Osteoblast (primary cell): ENCODE measurements around the gene UEVLD. TPM values are rescaled to one million over a fixed set of nuclear protein-coding genes. Genes with fewer than 3 reads are reported as not detected.

Experiments used
- DNase-seq: peaks from one replicate; pipeline ENCODE4 v3.0.0; 2011; ENCODE audit warnings: low spot score, mixed read lengths; ENCODE audit not compliant: insufficient read length; ENCODE audit errors: missing footprints
- H2AFZ ChIP-seq: 2 replicates; pipeline ENCODE4 v1.6.0; 2011; ENCODE audit warnings: mild to moderate bottlenecking, low read length
- H3K27ac ChIP-seq: 2 replicates; pipeline ENCODE4 v1.5.1; 2011; ENCODE audit warnings: mild to moderate bottlenecking, low read depth, low read length, moderate library complexity
- H3K27me3 ChIP-seq: 2 replicates; pipeline ENCODE4 v1.6.0; 2012; ENCODE audit warnings: mild to moderate bottlenecking, control low read depth, inconsistent platforms, low read length, moderate library complexity; ENCODE audit not compliant: insufficient read depth
- H3K36me3 ChIP-seq: 2 replicates; pipeline ENCODE4 v1.5.1; 2011; ENCODE audit warnings: mild to moderate bottlenecking, low read length, control low read depth, moderate library complexity; ENCODE audit not compliant: insufficient read depth
- H3K4me1 ChIP-seq: 2 replicates; pipeline ENCODE4 v1.5.1; 2011; ENCODE audit warnings: mild to moderate bottlenecking, low read length, control low read depth, moderate library complexity; ENCODE audit not compliant: insufficient read depth
- H3K4me2 ChIP-seq: 2 replicates; pipeline ENCODE4 v1.6.0; 2011; ENCODE audit warnings: mild to moderate bottlenecking, low read length; ENCODE audit not compliant: insufficient read depth
- H3K4me3 ChIP-seq: fragments of 200-600 bp; sonication (generic); 3 replicates; pipeline ENCODE4 v1.5.1; 2012; ENCODE audit warnings: mild to moderate bottlenecking, low read length, inconsistent platforms; ENCODE audit not compliant: insufficient read depth
- H3K79me2 ChIP-seq: 2 replicates; pipeline ENCODE4 v1.6.0; 2012; ENCODE audit warnings: mild to moderate bottlenecking, low read length, control low read depth, inconsistent platforms; ENCODE audit not compliant: insufficient read depth
- H3K9me3 ChIP-seq: 2 replicates; pipeline ENCODE4 v1.5.1; 2011; ENCODE audit warnings: low read depth, low read length, control low read depth
- H4K20me1 ChIP-seq: 2 replicates; pipeline ENCODE4 v1.6.0; 2012; ENCODE audit warnings: mild to moderate bottlenecking, low read length, control low read depth; ENCODE audit not compliant: insufficient read depth
- CTCF ChIP-seq: IDR thresholded peaks from 2 replicates; pipeline ENCODE4 v1.5.1; 2011; ENCODE audit warnings: mild to moderate bottlenecking, low read depth, low read length, moderate library complexity; ENCODE audit errors: extremely low read depth
- total RNA-seq: library from RNA; depleted of rRNA; stranded (reverse); fragments of >200 nt; gene quantifications from 2 replicates; pipeline ENCODE4 v1.2.3, GENCODE V29; 2012

Gene UEVLD
- total RNA-seq, 1 donor, result 26.8 TPM

- no peak for TF ChIP-seq CTCF
- Histone ChIP-seq H3K4me2 (peak overlapping the region; percentile 96), H3K9me3 (no peaks in the 10 kb centered on the region), H3K79me2 (peaks cover 63% of the 10 kb centered on the region), H4K20me1 (peaks cover 31% of the 10 kb centered on the region), H3K27me3 (no peaks in the 10 kb centered on the region), H3K36me3 (peaks cover 3% of the 10 kb centered on the region), H2AFZ (no peak overlapping the region), H3K4me1 (peaks cover 15% of the 10 kb centered on the region), H3K4me3 (peak overlapping the region; percentile 96), H3K27ac (peak overlapping the region; percentile 98)
- no peak for DNase-seq
Measured at GRCh38 chr11:18632841-18633240, 44.3 kb upstream of the UEVLD start.

GRCh38 chr11:18624161-18624560 lies 35.6 kb upstream of the UEVLD start:
- Histone ChIP-seq H3K4me2 (no peak overlapping the region), H3K9me3 (no peaks in the 10 kb centered on the region), H3K27me3 (no peaks in the 10 kb centered on the region), H3K79me2 (peaks cover 97% of the 10 kb centered on the region), H3K4me1 (peaks cover 1% of the 10 kb centered on the region), H4K20me1 (peaks cover 56% of the 10 kb centered on the region), H3K4me3 (no peak overlapping the region), H3K36me3 (no peaks in the 10 kb centered on the region), H2AFZ (no peak overlapping the region), H3K27ac (no peak overlapping the region)
- no peak for TF ChIP-seq CTCF
- no peak for DNase-seq

- Histone ChIP-seq H3K4me3 (no peak overlapping the region), H3K4me1 (peaks cover 6% of the 10 kb centered on the region), H4K20me1 (peaks cover 57% of the 10 kb centered on the region), H3K27ac (no peak overlapping the region), H3K79me2 (peaks cover 97% of the 10 kb centered on the region), H3K9me3 (no peaks in the 10 kb centered on the region), H2AFZ (no peak overlapping the region), H3K27me3 (no peaks in the 10 kb centered on the region), H3K4me2 (no peak overlapping the region), H3K36me3 (no peaks in the 10 kb centered on the region)
- no peak for DNase-seq
- TF ChIP-seq CTCF, result no peak
Measured at GRCh38 chr11:18623707-18624106, 35.2 kb upstream of the UEVLD start.

GRCh38 chr11:18618342-18619025 lies 29.9 kb upstream of the UEVLD start:
- Histone ChIP-seq H3K79me2 (peaks cover 82% of the 10 kb centered on the region), H4K20me1 (peaks cover 37% of the 10 kb centered on the region), H3K4me3 (peak overlapping the region; percentile 31), H3K4me2 (peak overlapping the region; percentile 65), H3K4me1 (peaks cover 13% of the 10 kb centered on the region), H3K9me3 (no peaks in the 10 kb centered on the region), H2AFZ (no peak overlapping the region), H3K27ac (peak overlapping the region; percentile 88), H3K36me3 (peaks cover 18% of the 10 kb centered on the region), H3K27me3 (no peaks in the 10 kb centered on the region)
- no peak for TF ChIP-seq CTCF
- DNase-seq, result peak; percentile 38
